Measurements from ENCODE around the gene HOXB8. TPM values are rescaled to one million over a fixed set of nuclear protein-coding genes. Genes with fewer than 3 reads are reported as not detected.
A peak's percentile ranks its signal among the peaks of the same experiment; 100 is the strongest.

HOXB8 gene
- total RNA-seq, 1 donor from 2014 or later = not detected

- Mint-ChIP-seq H3K36me3 (no peaks in the 10 kb centered on the region), H3K27ac (no peak overlapping the region), H3K27me3 (ENCODE audit: insufficient read depth, low read depth) (peaks cover 97% of the 10 kb centered on the region), H3K9me3 (peaks cover 14% of the 10 kb centered on the region), H3K4me3 (no peak overlapping the region), H3K4me1 (peaks cover 6% of the 10 kb centered on the region)
- TF ChIP-seq EZH2 (IDR thresholded peaks at IDR 0.05) = no peak
- TF ChIP-seq EZH2phosphoT487 (IDR thresholded peaks at IDR 0.05) = no peak
- no peak for TF ChIP-seq CTCF (IDR thresholded peaks at IDR 0.05)
- Histone ChIP-seq H3K27me3 (peaks cover 100% of the 10 kb centered on the region), H3K4me2 (no peak overlapping the region), H3K79me2 (ENCODE audit: low read depth) (no peaks in the 10 kb centered on the region), H2AFZ (replicated peaks) (no peak overlapping the region), H3K4me1 (no peaks in the 10 kb centered on the region), H3K4me3 (no peak overlapping the region), H4K20me1 (ENCODE audit: low read depth) (peaks cover 93% of the 10 kb centered on the region), H3K27ac (no peak overlapping the region), H3K9ac (no peak overlapping the region), H3K36me3 (no peaks in the 10 kb centered on the region), H3F3A (ENCODE audit: low read depth) (no peaks in the 10 kb centered on the region), H3K9me3 (ENCODE audit: low read depth) (no peaks in the 10 kb centered on the region)
- DNase-seq (ENCODE audit: low spot score) = no peak
Measured at GRCh38 chr17:48588074-48588415, 27.0 kb downstream of the HOXB8 start.

DNA sequence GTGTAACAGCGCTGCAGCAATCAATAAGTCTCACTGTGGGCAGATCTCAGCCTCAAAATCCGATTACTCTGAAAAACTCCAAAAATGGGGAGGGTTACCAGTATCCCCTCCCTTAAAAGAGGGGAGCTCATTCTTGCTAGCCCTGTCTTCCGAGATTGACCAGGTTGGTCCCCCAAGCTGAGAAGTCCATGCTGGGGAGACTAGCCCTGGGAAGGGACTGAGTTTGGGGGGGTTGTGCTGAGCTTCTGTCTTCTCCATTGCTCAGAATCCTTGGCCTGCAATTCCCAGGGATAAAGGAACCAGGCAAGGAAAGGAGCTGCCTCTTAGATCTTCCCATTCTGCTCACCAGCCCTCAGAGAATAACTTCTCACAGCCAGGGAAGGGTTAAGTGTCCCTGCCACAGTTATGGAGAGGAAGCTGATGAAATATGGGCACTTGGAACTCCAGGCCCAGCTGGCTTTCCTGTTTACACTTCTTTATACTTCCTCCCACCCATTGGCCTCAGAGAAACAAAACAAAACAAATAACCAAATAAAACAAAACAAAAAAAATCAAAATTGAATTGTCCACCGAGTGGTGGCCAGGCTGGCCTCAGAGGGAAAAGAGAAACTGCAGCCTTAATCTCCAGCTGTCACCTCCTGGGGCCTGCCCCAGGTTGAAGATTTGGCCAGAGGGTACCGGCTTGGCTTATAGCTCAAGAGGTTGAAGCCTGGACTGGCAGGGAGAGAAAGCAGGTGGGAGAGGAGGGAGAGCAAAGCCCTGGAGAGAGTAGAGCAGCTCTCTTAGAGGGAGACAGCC is 27.6 kb downstream of the HOXB8 start:
- Histone ChIP-seq H3K9ac (no peak overlapping the region), H3K36me3 (no peaks in the 10 kb centered on the region), H3K4me2 (no peak overlapping the region), H3K27me3 (peaks cover 100% of the 10 kb centered on the region), H3K79me2 (ENCODE audit: low read depth) (no peaks in the 10 kb centered on the region), H2AFZ (replicated peaks) (no peak overlapping the region), H4K20me1 (ENCODE audit: low read depth) (peaks cover 93% of the 10 kb centered on the region), H3K4me3 (no peak overlapping the region), H3K9me3 (ENCODE audit: low read depth) (no peaks in the 10 kb centered on the region), H3F3A (ENCODE audit: low read depth) (no peaks in the 10 kb centered on the region), H3K4me1 (no peaks in the 10 kb centered on the region), H3K27ac (no peak overlapping the region)
- Mint-ChIP-seq H3K4me3 (no peak overlapping the region), H3K27me3 (ENCODE audit: insufficient read depth, low read depth) (peaks cover 97% of the 10 kb centered on the region), H3K36me3 (no peaks in the 10 kb centered on the region), H3K27ac (no peak overlapping the region), H3K9me3 (peaks cover 14% of the 10 kb centered on the region), H3K4me1 (peaks cover 4% of the 10 kb centered on the region)
- no peak for TF ChIP-seq EZH2 (IDR thresholded peaks at IDR 0.05)
- TF ChIP-seq CTCF (IDR thresholded peaks at IDR 0.05) = no peak
- TF ChIP-seq EZH2phosphoT487 (IDR thresholded peaks at IDR 0.05) = no peak
- no peak for DNase-seq (ENCODE audit: low spot score)

DNA sequence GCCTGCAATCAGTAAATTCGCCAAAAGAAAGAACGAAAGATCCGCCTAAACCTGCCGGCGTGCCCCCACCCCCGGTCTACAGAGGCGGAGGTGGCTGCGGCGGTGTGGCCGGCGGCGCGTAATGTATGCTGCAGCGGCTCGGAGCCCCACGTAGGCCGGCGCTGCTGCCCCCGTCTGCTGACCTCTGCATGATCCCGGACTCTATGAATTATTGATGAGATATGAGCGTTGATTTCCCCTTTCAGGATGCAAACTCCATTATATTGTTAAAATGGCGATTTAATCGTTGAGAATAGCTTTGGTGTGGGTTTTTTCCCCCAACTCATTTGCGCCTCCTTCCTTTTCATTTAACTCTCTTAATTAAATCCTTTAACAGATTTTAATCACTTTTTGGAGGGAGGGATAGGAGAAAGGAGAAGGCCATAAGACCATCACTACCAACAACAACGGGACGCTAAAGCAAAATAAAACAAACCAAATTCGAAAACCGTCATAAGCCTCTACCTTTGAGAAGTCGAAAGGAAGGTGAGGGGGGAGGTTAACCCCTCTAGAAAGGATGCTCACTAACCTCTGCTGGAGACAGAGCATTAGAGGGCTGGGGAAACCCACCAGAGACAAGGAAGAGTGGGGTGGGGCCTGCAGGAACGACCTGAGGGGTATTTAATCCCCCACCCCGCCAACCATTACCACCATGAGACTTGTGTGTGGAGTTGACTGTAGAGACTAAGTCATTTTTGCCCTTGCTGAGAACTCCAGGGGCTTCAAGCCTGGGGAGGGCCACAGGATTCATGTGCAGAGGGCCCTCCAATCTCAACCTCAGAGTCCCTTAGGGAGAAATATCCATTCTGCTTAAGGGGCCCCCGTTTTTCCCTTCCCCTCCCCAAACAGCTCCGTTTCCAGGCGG is 28.5 kb downstream of the HOXB8 start:
- no peak overlapping the region for H3K4me2 ChIP-seq
- TF ChIP-seq CTCF (IDR thresholded peaks at IDR 0.05) (no peak), EZH2phosphoT487 (IDR thresholded peaks at IDR 0.05) (peak; percentile 99), EZH2 (IDR thresholded peaks at IDR 0.05) (peak; percentile 99)
- H3K27me3 Mint-ChIP-seq (ENCODE audit: insufficient read depth, low read depth) = peaks cover 98% of the 10 kb centered on the region
- no peaks in the 10 kb centered on the region for H3K36me3 ChIP-seq
- H3K27ac Mint-ChIP-seq = no peak overlapping the region
- no peaks in the 10 kb centered on the region for H3K9me3 ChIP-seq (ENCODE audit: low read depth)
- H4K20me1 ChIP-seq (ENCODE audit: low read depth) = peaks cover 93% of the 10 kb centered on the region
- no peak overlapping the region for H3K4me3 ChIP-seq
- no peaks in the 10 kb centered on the region for H3F3A ChIP-seq (ENCODE audit: low read depth)
- H2AFZ ChIP-seq (replicated peaks) = no peak overlapping the region
- H3K4me1 Mint-ChIP-seq = peaks cover 4% of the 10 kb centered on the region
- H3K4me3 Mint-ChIP-seq = no peak overlapping the region
- no peak overlapping the region for H3K27ac ChIP-seq
- H3K4me1 ChIP-seq = no peaks in the 10 kb centered on the region
- H3K9me3 Mint-ChIP-seq = peaks cover 14% of the 10 kb centered on the region
- no peaks in the 10 kb centered on the region for H3K36me3 Mint-ChIP-seq
- peaks cover 100% of the 10 kb centered on the region for H3K27me3 ChIP-seq
- H3K9ac ChIP-seq = no peak overlapping the region
- no peaks in the 10 kb centered on the region for H3K79me2 ChIP-seq (ENCODE audit: low read depth)
- DNase-seq (ENCODE audit: low spot score) = no peak
